H1 (cell line): ENCODE measurements around the gene GPR143. TPM values are rescaled to one million over a fixed set of nuclear protein-coding genes. Genes with fewer than 3 reads are reported as not detected.

ENCODE experiments used
- CTCF ChIA-PET: fragments of 300-600 bp; sonication (Branson Sonifier 250); formaldehyde crosslinking; loops from one replicate; lab custom pipeline; 2021; ENCODE audit not compliant: partially characterized antibody; lab: Charles Lee
- POLR2A ChIA-PET: fragments of 300-600 bp; sonication (Branson Sonifier 250); formaldehyde crosslinking; loops from one replicate; lab custom pipeline; 2021; ENCODE audit warnings: inconsistent platforms; ENCODE audit not compliant: partially characterized antibody; lab: Charles Lee
- DNase-seq, 2 experiments: peaks; one replicate each; pipeline versions ENCODE4 v3.0.0 to v3.0.0-alpha.2; 2010 to 2022; ENCODE audit warnings: low spot score in 2 of 2, low read depth in 1 of 2, mixed read lengths in 1 of 2
- FAIRE-seq: peaks from 2 replicates; lab custom pipeline; 2011; peaks lifted over from hg19 to GRCh38; lab: Jason Lieb, UNC
- H2AFZ ChIP-seq: 2 replicates; pipeline ENCODE4 v1.8.1; 2012; ENCODE audit warnings: low read length, inconsistent platforms
- H2AK5ac ChIP-seq: 2 replicates; pipeline ENCODE4 v1.6.1; 2013; ENCODE audit warnings: low read depth, low read length
- H2BK120ac ChIP-seq: replicated peaks from 2 replicates; pipeline ENCODE3; 2013; ENCODE audit warnings: low read depth, low read length, inconsistent platforms
- H2BK12ac ChIP-seq: 2 replicates; pipeline ENCODE4 v1.6.1; 2013; ENCODE audit warnings: low read depth, low read length
- H2BK15ac ChIP-seq: 2 replicates; pipeline ENCODE4 v1.6.1; 2013; ENCODE audit warnings: low read length
- H2BK20ac ChIP-seq: 2 replicates; pipeline ENCODE4 v1.6.1; 2013; ENCODE audit warnings: low read length
- H2BK5ac ChIP-seq: 2 replicates; pipeline ENCODE4 v1.6.1; 2013; ENCODE audit warnings: low read depth, low read length
- H3K14ac ChIP-seq: 2 replicates; pipeline ENCODE4 v1.6.1; 2013; ENCODE audit warnings: inconsistent platforms; ENCODE audit not compliant: insufficient read length
- H3K18ac ChIP-seq: 2 replicates; pipeline ENCODE4 v1.6.1; 2013; ENCODE audit warnings: low read length; ENCODE audit errors: extremely low read depth
- H3K23ac ChIP-seq: 2 replicates; pipeline ENCODE4 v1.6.1; 2013; ENCODE audit warnings: inconsistent platforms; ENCODE audit not compliant: insufficient read length
- H3K23me2 ChIP-seq: 2 replicates; pipeline ENCODE4 v1.6.1; 2013; ENCODE audit warnings: low read depth, low read length
- H3K27ac ChIP-seq: 2 replicates; pipeline ENCODE4 v1.6.1; 2011; ENCODE audit warnings: low read depth, low read length, inconsistent platforms
- H3K27me3 ChIP-seq, 4 experiments: replicated peaks in 1 of 4; 1 replicate in 1 of 4; 2 replicates in 3 of 4; pipeline versions ENCODE4 v1.6.1 to v1.8.1; 2011 to 2013; ENCODE audit warnings: low read length in 3 of 4, mild to moderate bottlenecking in 3 of 4, inconsistent platforms in 2 of 4, mixed read lengths in 2 of 4, moderate library complexity in 1 of 4; ENCODE audit not compliant: control insufficient read depth in 3 of 4, insufficient read depth in 3 of 4; ENCODE audit errors: extremely low read depth in 1 of 4
- H3K36me3 ChIP-seq, 4 experiments: 2 replicates each; pipeline versions ENCODE4 v1.6.1 to v1.8.1; 2011 to 2013; ENCODE audit warnings: mild to moderate bottlenecking in 4 of 4, low read length in 3 of 4, moderate library complexity in 2 of 4, control low read depth in 1 of 4, inconsistent platforms in 1 of 4; ENCODE audit not compliant: insufficient read depth in 4 of 4, control insufficient read depth in 2 of 4
- H3K4ac ChIP-seq: replicated peaks from 2 replicates; pipeline ENCODE3; 2013; ENCODE audit warnings: low read length, low read depth, mixed read lengths, inconsistent platforms; ENCODE audit not compliant: insufficient read length
- H3K4me1 ChIP-seq, 4 experiments: replicated peaks in 1 of 4; 1 replicate in 1 of 4; 2 replicates in 3 of 4; pipeline versions ENCODE4 v1.6.1 to v1.8.1; 2011 to 2013; ENCODE audit warnings: low read length in 3 of 4, inconsistent platforms in 2 of 4, mixed read lengths in 1 of 4; ENCODE audit not compliant: insufficient read depth in 4 of 4, control insufficient read depth in 3 of 4
- H3K4me2 ChIP-seq, 2 experiments: 2 replicates each; pipeline versions ENCODE4 v1.6.1 to v1.8.1; 2011 to 2013; ENCODE audit warnings: low read depth in 2 of 2, low read length in 2 of 2, control low read depth in 1 of 2, inconsistent platforms in 1 of 2, mild to moderate bottlenecking in 1 of 2; ENCODE audit not compliant: insufficient read depth in 1 of 2
- H3K4me3 ChIP-seq, 4 experiments: fragments of 200-600, 300-600 bp in 1 of 4; sonication (generic), shearing (Covaris generic), sonication (Bioruptor Twin) in 1 of 4; 2 replicates each; pipeline versions ENCODE4 v1.5.1 to v1.8.1; 2011 to 2016; ENCODE audit warnings: low read length in 4 of 4, low read depth in 3 of 4, control low read depth in 2 of 4, inconsistent platforms in 2 of 4, mild to moderate bottlenecking in 2 of 4, mixed read lengths in 1 of 4, moderate library complexity in 1 of 4; ENCODE audit not compliant: insufficient read depth in 2 of 4; ENCODE audit errors: extremely low read depth in 1 of 4
- H3K56ac ChIP-seq: replicated peaks from 2 replicates; pipeline ENCODE3; 2013; ENCODE audit warnings: low read depth, mild to moderate bottlenecking, mixed read lengths, low read length, inconsistent platforms; ENCODE audit not compliant: insufficient read length
- H3K79me1 ChIP-seq: 2 replicates; pipeline ENCODE4 v1.6.1; 2013; ENCODE audit warnings: low read depth, low read length, control low read depth
- H3K79me2 ChIP-seq, 2 experiments: 2 replicates each; pipeline versions ENCODE4 v1.6.1 to v1.8.1; 2012 to 2013; ENCODE audit warnings: low read length in 2 of 2, mild to moderate bottlenecking in 2 of 2, inconsistent platforms in 1 of 2; ENCODE audit not compliant: insufficient read depth in 2 of 2, control insufficient read depth in 1 of 2
- H3K9ac ChIP-seq, 4 experiments: replicated peaks in 1 of 4; 1 replicate in 1 of 4; 2 replicates in 3 of 4; pipeline versions ENCODE4 v1.6.1 to v1.8.1; 2011 to 2013; ENCODE audit warnings: low read depth in 3 of 4, low read length in 3 of 4, control low read depth in 2 of 4, mild to moderate bottlenecking in 2 of 4, moderate library complexity in 2 of 4, inconsistent platforms in 1 of 4; ENCODE audit errors: extremely low read depth in 1 of 4
- H3K9me3 ChIP-seq, 2 experiments: 2 replicates each; pipeline versions ENCODE4 v1.6.1 to v1.8.1; 2012 to 2013; ENCODE audit warnings: mild to moderate bottlenecking in 2 of 2, moderate library complexity in 2 of 2, control low read depth in 1 of 2, inconsistent platforms in 1 of 2, low read depth in 1 of 2, low read length in 1 of 2, mixed read lengths in 1 of 2; ENCODE audit not compliant: insufficient read depth in 2 of 2
- H4K20me1 ChIP-seq, 2 experiments: replicated peaks in 1 of 2; 2 replicates each; pipeline versions ENCODE3 to v1.8.1; 2011 to 2013; ENCODE audit warnings: inconsistent platforms in 2 of 2, low read length in 2 of 2, mild to moderate bottlenecking in 1 of 2; ENCODE audit not compliant: insufficient read depth in 2 of 2, control insufficient read depth in 1 of 2
- H4K5ac ChIP-seq: 2 replicates; pipeline ENCODE4 v1.6.1; 2013; ENCODE audit warnings: low read length, low read depth, mixed read lengths, inconsistent platforms; ENCODE audit not compliant: insufficient read length
- H4K8ac ChIP-seq: 2 replicates; pipeline ENCODE4 v1.8.0; 2013; ENCODE audit warnings: mild to moderate bottlenecking, moderate library complexity, low read length, inconsistent platforms; ENCODE audit not compliant: insufficient read depth; ENCODE audit errors: extremely low read depth
- H4K91ac ChIP-seq: replicated peaks from 2 replicates; pipeline ENCODE3; 2013; ENCODE audit warnings: low read length, mixed read lengths, inconsistent platforms; ENCODE audit not compliant: insufficient read length
- CBX8 ChIP-seq: fragments of 300-800, 300-1000 bp; sonication (generic); IDR thresholded peaks from 2 replicates; pipeline ENCODE4 v1.7.1; 2016; ENCODE audit warnings: low read depth, low read length, borderline replicate concordance
- E2F6 ChIP-seq: IDR thresholded peaks from 2 replicates; pipeline ENCODE4 v1.6.1; 2012; ENCODE audit warnings: inconsistent platforms
- FOSL1 ChIP-seq: IDR thresholded peaks from 2 replicates; pipeline ENCODE4 v1.6.1; 2011; ENCODE audit warnings: mild to moderate bottlenecking, low read depth, low read length, moderate library complexity; ENCODE audit not compliant: insufficient read depth
- JUND ChIP-seq: IDR thresholded peaks from 2 replicates; pipeline ENCODE4 v1.6.1; 2011; ENCODE audit warnings: mild to moderate bottlenecking, improper control_type of control experiment, low read length
- KDM5A ChIP-seq: fragments of 200-600 bp; IDR thresholded peaks from 2 replicates; pipeline ENCODE4 v1.7.1; 2012; ENCODE audit warnings: mild to moderate bottlenecking, low read length, inconsistent platforms, mixed read lengths
- NANOG ChIP-seq: IDR thresholded peaks from 2 replicates; pipeline ENCODE4 v1.6.1; 2011; ENCODE audit warnings: low read length, low read depth, mild to moderate bottlenecking, inconsistent platforms; ENCODE audit not compliant: insufficient read depth, poor library complexity, severe bottlenecking
- POU5F1 ChIP-seq: IDR thresholded peaks from 2 replicates; pipeline ENCODE4 v1.6.1; 2011; ENCODE audit warnings: low read depth, mild to moderate bottlenecking, low read length, moderate library complexity
- RXRA ChIP-seq: IDR thresholded peaks from 2 replicates; pipeline ENCODE4 v1.6.1; 2011; ENCODE audit warnings: low read depth, mild to moderate bottlenecking, low read length, moderate library complexity; ENCODE audit not compliant: insufficient read depth
- SIN3A ChIP-seq, 2 experiments: IDR thresholded peaks in 1 of 2; conservative IDR thresholded peaks in 1 of 2; 2 replicates each; pipeline ENCODE4 v1.6.1; 2011 to 2012; ENCODE audit warnings: low read length in 2 of 2, improper control_type of control experiment in 1 of 2, low read depth in 1 of 2, mild to moderate bottlenecking in 1 of 2
- SP4 ChIP-seq: IDR thresholded peaks from 2 replicates; pipeline ENCODE4 v1.6.1; 2012; ENCODE audit warnings: low read length, inconsistent platforms
- WGBS, 2 experiments: shearing (Covaris generic) in 1 of 2; methylation state at CpG; one replicate each; pipeline versions ENCODE4 v1.1.6 to v1.1.7; 2013 to 2015; ENCODE audit warnings: low lambda C conversion rate in 2 of 2, mixed read lengths in 2 of 2, inconsistent platforms in 1 of 2, low coverage in 1 of 2, missing lambda C conversion rate in 1 of 2; ENCODE audit not compliant: insufficient replicate concordance in 2 of 2, insufficient coverage in 1 of 2, insufficient read length in 1 of 2; ENCODE audit errors: extremely low coverage in 1 of 2, missing lambda C conversion rate in 1 of 2; 5-methylcytosine and 5-hydroxymethylcytosine counted together
- long read RNA-seq, 2 experiments: library from RNA in 1 of 2; library from capped mRNA in 1 of 2; stranded (forward); transcript quantifications; one replicate each; pipeline ENCODE4 v2.0.0, GENCODE V29; 2021; ENCODE audit warnings: inconsistent platforms in 1 of 2
- polyA minus RNA-seq, 3 experiments: library from RNA; depleted of rRNA, polyadenylated mRNA; stranded (reverse); fragments of >200 nt; gene quantifications; 1 replicate in 2 of 3; 2 replicates in 1 of 3; pipeline ENCODE4 v1.2.3, GENCODE V29; 2011
- polyA plus RNA-seq, 7 experiments: library from polyadenylated mRNA; depleted of rRNA in 3 of 7; stranded (reverse) in 5 of 7; unstranded in 2 of 7; fragments of >200 nt in 5 of 7; fragments of 200-250 nt in 2 of 7; gene quantifications; 1 replicate in 5 of 7; 2 replicates in 1 of 7; 4 replicates in 1 of 7; pipeline versions ENCODE4 v1.2.1 to v1.2.3, GENCODE V29; 2011 to 2013; ENCODE audit warnings: missing spikeins in 2 of 7, mixed read lengths in 2 of 7
- total RNA-seq: library from RNA; stranded (reverse); fragmentation: NEBNext Ultra II Directional; extraction: Animal tissue kit (Norgen Biotek cat#: 25700); gene quantifications from 2 replicates; pipeline ENCODE4 v1.2.1, GENCODE V29; 2021

The GPR143 gene
- 18.5 and 19.3 TPM in 2 replicates for total RNA-seq
- 30.7 and 36.1 TPM in 2 replicates for polyA plus RNA-seq (2011; rRNA removed)
- polyA plus RNA-seq (2011; cell fraction: cytosol; rRNA removed): 24.1 TPM
- polyA plus RNA-seq (2011; cell fraction: nucleus; rRNA removed): 28.3 TPM
- polyA plus RNA-seq (2012, experiment 1 of 2): 16.9 to 26.4 TPM (median 22.1 TPM) in 4 replicates
- 26.6 TPM for polyA plus RNA-seq (2012, experiment 2 of 2)
- polyA plus RNA-seq (2013, experiment 1 of 2): 15.6 TPM
- polyA plus RNA-seq (2013, experiment 2 of 2): 16.3 TPM
- polyA minus RNA-seq (2011; rRNA and poly(A)+ RNA removed): 28.3 and 30.7 TPM in 2 replicates
- 14.5 TPM for polyA minus RNA-seq (2011; cell fraction: cytosol; rRNA and poly(A)+ RNA removed)
- 12.9 TPM for polyA minus RNA-seq (2011; cell fraction: nucleus; rRNA and poly(A)+ RNA removed)
- long read RNA-seq, experiment 1, transcript GPR143-203 (9 exons, 1,762 nt): major isoform, 22 of 37 reads
- long read RNA-seq, experiment 1, partial matches to known transcripts: 8 of 37 reads
- long read RNA-seq, experiment 1, other reads (novel, unspliced or antisense): 7 of 37 reads
- long read RNA-seq, experiment 2, partial matches to known transcripts: 0 of 9 reads
- long read RNA-seq, experiment 2, other reads (novel, unspliced or antisense): 9 of 9 reads

GRCh38 chrX:9765737-9766097, at the start of gene GPR143:
Gene GPR143 (minus strand): TSS chrX:9765847. CDS start chrX:9765817, 30 bp downstream.
- Histone ChIP-seq H4K20me1 (no peaks in the 10 kb centered on the region), H3K4me1 (peaks cover 0 to 3% (median 0%) of the 10 kb centered on the region in 4 experiments; a peak in 1 of 7 replicates), H3K18ac (peak within 1 kb of the TSS; percentile 83; the same call in 1 of the 2 replicates), H3K79me1 (no peaks in the 10 kb centered on the region), H4K8ac (peak within 1 kb of the TSS; percentile 79; the same call in 1 of the 2 replicates), H3K9me3 (no peaks in the 10 kb centered on the region), H3K23ac (no peak within 1 kb of the TSS), H2BK12ac (no peak within 1 kb of the TSS), H2BK20ac (no peak within 1 kb of the TSS), H3K79me2 (peaks cover 0 to 10% of the 10 kb centered on the region in 2 experiments; a peak in 1 of 4 replicates), H3K36me3 (no peaks in the 10 kb centered on the region), H4K5ac (peak within 1 kb of the TSS; percentile 41), H3K4me2 (peak within 1 kb of the TSS; percentile 59 to 76), H3K27me3 (no peaks in the 10 kb centered on the region), H4K91ac (peak within 1 kb of the TSS; percentile 56), H3K27ac (no peak within 1 kb of the TSS; the same call in 1 of the 2 replicates), H3K9ac (peak within 1 kb of the TSS; percentile 51 to 78 (median 64)), H2BK120ac (no peak within 1 kb of the TSS), H2BK5ac (no peak within 1 kb of the TSS), H3K4me3 (peak within 1 kb of the TSS; percentile 43 to 66 (median 58)), H3K23me2 (0 out of 2 replicates have a peak, but pooled peaks cover 2% of the 10 kb centered on the region), H2BK15ac (no peak within 1 kb of the TSS; the same call in 1 of the 2 replicates), H3K56ac (no peak within 1 kb of the TSS), H2AK5ac (no peak within 1 kb of the TSS), H3K14ac (no peak within 1 kb of the TSS), H3K4ac (no peak within 1 kb of the TSS), H2AFZ (peak within 1 kb of the TSS; percentile 53; the same call in 1 of the 2 replicates)
- ChIA-PET CTCF (no interaction called here), POLR2A (interaction anchor here (0.9 kb wide), 1 partner anchor 23 kb away, joined by 3 read pairs; no protein-coding TSS in a partner anchor)
- FAIRE-seq: no peak
- WGBS, 2 experiments: 1% methylated on average over 14 of the region's 26 CpGs; no CpG with 5 or more reads in 1 of the 2 experiments
- DNase-seq: peak in 1 of 2 experiments; percentile 53
- TF ChIP-seq SIN3A (conservative IDR thresholded peaks at IDR 0.05 in 1 of 2, IDR thresholded peaks at IDR 0.05 in 1 of 2; ENCODE audit: low read depth in 1 of 2, low read length in 2 of 2): no peak
- TF ChIP-seq JUND: no peak
- TF ChIP-seq CBX8: no peak
- peak; percentile 74 for TF ChIP-seq E2F6
- no peak for TF ChIP-seq FOSL1
- TF ChIP-seq RXRA: no peak
- no peak for TF ChIP-seq POU5F1
- no peak for TF ChIP-seq NANOG
- TF ChIP-seq KDM5A: no peak
- no peak for TF ChIP-seq SP4
